HFFc6 (cell line): ENCODE measurements around the gene EPS8L2. TPM values are rescaled to one million over a fixed set of nuclear protein-coding genes. Genes with fewer than 3 reads are reported as not detected.

Experiments used
- DNase-seq: peaks from one replicate; pipeline ENCODE4 v3.0.0-alpha.2; 2018
- H3K27ac Mint-ChIP-seq: 2 replicates; pipeline ENCODE4 v1.8.0; 2020; ENCODE audit warnings: mild to moderate bottlenecking, mixed read lengths
- H3K27me3 Mint-ChIP-seq: 2 replicates; pipeline ENCODE4 v1.8.0; 2021; ENCODE audit warnings: mild to moderate bottlenecking, moderate library complexity, mixed read lengths; ENCODE audit not compliant: insufficient read depth
- H3K36me3 Mint-ChIP-seq: 2 replicates; pipeline ENCODE4 v1.8.0; 2021; ENCODE audit warnings: low read depth, mixed read lengths
- H3K4me1 Mint-ChIP-seq: 2 replicates; pipeline ENCODE4 v1.8.0; 2020; ENCODE audit warnings: low read depth, mixed read lengths
- H3K4me3 Mint-ChIP-seq: 2 replicates; pipeline ENCODE4 v1.8.0; 2020; ENCODE audit warnings: mild to moderate bottlenecking, moderate library complexity, mixed read lengths
- H3K9me3 Mint-ChIP-seq: 2 replicates; pipeline ENCODE4 v1.8.0; 2020; ENCODE audit warnings: mild to moderate bottlenecking, mixed read lengths
- CTCF ChIP-seq: fragments of 200-600 bp; sonication (generic); IDR thresholded peaks from 2 replicates; pipeline ENCODE4 v1.5.0; 2021; ENCODE audit warnings: antibody characterized with exemption, mild to moderate bottlenecking
- total RNA-seq, 6 experiments: library from RNA; stranded (reverse); fragmentation: NEBNext Ultra II Directional; extraction: Animal tissue kit (Norgen Biotek cat#: 25700); gene quantifications; 2 replicates in 1 of 6; 3 replicates in 5 of 6; pipeline ENCODE4 v1.2.3, GENCODE V29; 2021

Gene EPS8L2
- total RNA-seq, 6 experiments from 2014 or later = 55.5 to 70.1 (median 65.1) TPM

GRCh38 chr11:776263-776560 lies 70.2 kb downstream of the EPS8L2 start:
- peaks cover 22% of the 10 kb centered on the region for H3K4me1 Mint-ChIP-seq

DNA sequence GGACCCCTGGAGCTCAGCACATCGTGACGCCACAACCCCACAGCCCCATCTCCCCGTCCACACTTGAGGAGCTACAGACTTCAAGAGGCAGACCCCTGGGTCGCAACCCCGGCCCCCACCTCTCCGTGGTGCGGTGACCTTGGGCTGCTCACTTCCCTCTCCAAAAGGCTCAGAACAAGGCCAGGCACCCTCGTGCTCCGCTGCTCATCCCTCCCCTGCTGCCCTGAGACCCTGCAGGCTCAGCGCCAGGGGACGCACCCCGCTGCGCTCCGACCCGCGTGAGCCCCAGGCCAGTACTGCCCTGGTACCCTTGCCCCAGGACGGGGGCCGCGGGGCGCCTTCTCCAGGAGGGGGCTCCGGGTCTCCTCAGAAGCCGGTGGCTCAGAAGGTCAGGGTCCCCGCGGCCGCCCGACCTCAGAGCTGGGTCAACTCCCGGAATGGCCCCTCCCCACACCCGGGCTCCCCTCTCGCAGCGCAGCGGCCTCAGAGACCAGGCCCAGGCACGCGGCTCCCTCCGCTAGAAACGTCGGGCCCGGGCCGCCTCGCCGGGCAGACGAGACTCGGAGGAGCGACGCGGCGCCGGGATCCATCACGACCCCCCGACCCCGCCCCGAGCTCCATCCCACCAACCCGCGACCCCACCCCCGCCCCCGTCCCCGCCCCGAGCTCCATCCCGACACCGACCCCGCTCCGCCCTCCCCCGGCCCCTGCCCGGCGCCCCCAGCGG lies 70.7 kb downstream of the EPS8L2 start:
- Mint-ChIP-seq H3K36me3 (no peaks in the 10 kb centered on the region; the same call in 1 of the 2 replicates), H3K4me1 (peaks cover 22% of the 10 kb centered on the region), H3K4me3 (peak overlapping the region; percentile 93), H3K9me3 (no peaks in the 10 kb centered on the region), H3K27me3 (peaks cover 4% of the 10 kb centered on the region; the same call in 1 of the 2 replicates), H3K27ac (peak overlapping the region; percentile 82)
- TF ChIP-seq CTCF = peak; percentile 14; the same call in 1 of the 2 replicates
- DNase-seq = no peak

More at GRCh38 chr11:776263-776560, 70.2 kb downstream of the EPS8L2 start:
- Mint-ChIP-seq H3K27ac (peak overlapping the region; percentile 82), H3K4me3 (peak overlapping the region; percentile 93), H3K36me3 (no peaks in the 10 kb centered on the region; the same call in 1 of the 2 replicates), H3K27me3 (peaks cover 4% of the 10 kb centered on the region; the same call in 1 of the 2 replicates), H3K9me3 (no peaks in the 10 kb centered on the region)
- no peak for TF ChIP-seq CTCF
- no peak for DNase-seq

Other genes starting within 250 kb of the EPS8L2 start
- gene RNH1, start 199.0 kb upstream of the EPS8L2 start, total RNA-seq = 100 to 1,000 TPM; 223 to 272 (median 250) TPM
- gene HRAS, start 170.7 kb upstream of the EPS8L2 start, total RNA-seq = 100 to 1,000 TPM; 102 to 125 (median 107) TPM
- gene LRRC56, start 168.7 kb upstream of the EPS8L2 start, total RNA-seq = under 1 TPM; 0.23 to 0.83 (median 0.55) TPM
- 1 to 10 TPM in 3 of 6 experiments, under 1 TPM in 3; 0.37 to 2.3 (median 0.97) TPM for gene LMNTD2, start 145.5 kb upstream of the EPS8L2 start, total RNA-seq
- 10 to 100 TPM; 10.1 to 18.8 (median 12.7) TPM for gene RASSF7, start 145.3 kb upstream of the EPS8L2 start, total RNA-seq
- gene PHRF1, start 129.8 kb upstream of the EPS8L2 start, total RNA-seq = 10 to 100 TPM; 23.8 to 27.5 (median 24.8) TPM
- 1 to 10 TPM; 3.0 to 5.2 (median 4.2) TPM for gene IRF7, start 90.3 kb upstream of the EPS8L2 start, total RNA-seq
- not detected for gene CDHR5, start 81.3 kb upstream of the EPS8L2 start, total RNA-seq
- gene SCT, start 79.0 kb upstream of the EPS8L2 start, total RNA-seq = not detected
- under 1 TPM; 0.14 to 0.61 (median 0.38) TPM for gene DRD4, start 69.0 kb upstream of the EPS8L2 start, total RNA-seq
- gene DEAF1, start 11.0 kb upstream of the EPS8L2 start, total RNA-seq = 10 to 100 TPM; 32.2 to 48.1 (median 34.6) TPM
- gene TMEM80, start 10.4 kb upstream of the EPS8L2 start, total RNA-seq = 10 to 100 TPM; 16.9 to 24.5 (median 19.3) TPM
- gene TALDO1, start 41.2 kb downstream of the EPS8L2 start, total RNA-seq = 100 to 1,000 TPM; 230 to 351 (median 300) TPM
- gene GATD1, start 71.3 kb downstream of the EPS8L2 start, total RNA-seq = 10 to 100 TPM; 61.0 to 72.7 (median 68.1) TPM
- 10 to 100 TPM in 5 of 6 experiments, 1 to 10 TPM in 1; 8.2 to 12.2 (median 11.0) TPM for gene CEND1, start 83.9 kb downstream of the EPS8L2 start, total RNA-seq
- gene SLC25A22, start 92.0 kb downstream of the EPS8L2 start, total RNA-seq = 10 to 100 TPM; 39.7 to 47.3 (median 42.9) TPM
- gene PIDD1, start 99.0 kb downstream of the EPS8L2 start, total RNA-seq = 10 to 100 TPM; 11.0 to 15.9 (median 13.7) TPM
- gene RPLP2, start 103.7 kb downstream of the EPS8L2 start, total RNA-seq = 1,000 to 10,000 TPM; 1,532 to 1,781 (median 1,709) TPM
- gene PNPLA2, start 112.7 kb downstream of the EPS8L2 start, total RNA-seq = 100 to 1,000 TPM; 103 to 148 (median 130) TPM
- gene CRACR2B, start 121.7 kb downstream of the EPS8L2 start, total RNA-seq = 1 to 10 TPM in 4 of 6 experiments, under 1 TPM in 2; 0.63 to 2.2 (median 1.2) TPM
- gene CD151, start 126.7 kb downstream of the EPS8L2 start, total RNA-seq = 1,000 to 10,000 TPM in 1 of 6 experiments, 100 to 1,000 TPM in 5; 719 to 1,001 (median 755) TPM
- 100 to 1,000 TPM; 439 to 504 (median 478) TPM for gene POLR2L, start 136.3 kb downstream of the EPS8L2 start, total RNA-seq
- 100 to 1,000 TPM; 193 to 267 (median 212) TPM for gene TSPAN4, start 136.6 kb downstream of the EPS8L2 start, total RNA-seq
- gene CHID1, start 204.6 kb downstream of the EPS8L2 start, total RNA-seq = 100 to 1,000 TPM; 116 to 145 (median 133) TPM
- gene AP2A2, start 219.6 kb downstream of the EPS8L2 start, total RNA-seq = 10 to 100 TPM; 65.4 to 73.4 (median 70.9) TPM